ENCODE results near the gene CAMK1G. TPM values are rescaled to one million over a fixed set of nuclear protein-coding genes. Genes with fewer than 3 reads are reported as not detected.

Gene CAMK1G
- total and polyA plus RNA-seq, 2 of the 4 experiments (the other 2 are of a cell fraction): 0.72 to 1.8 TPM

DNA sequence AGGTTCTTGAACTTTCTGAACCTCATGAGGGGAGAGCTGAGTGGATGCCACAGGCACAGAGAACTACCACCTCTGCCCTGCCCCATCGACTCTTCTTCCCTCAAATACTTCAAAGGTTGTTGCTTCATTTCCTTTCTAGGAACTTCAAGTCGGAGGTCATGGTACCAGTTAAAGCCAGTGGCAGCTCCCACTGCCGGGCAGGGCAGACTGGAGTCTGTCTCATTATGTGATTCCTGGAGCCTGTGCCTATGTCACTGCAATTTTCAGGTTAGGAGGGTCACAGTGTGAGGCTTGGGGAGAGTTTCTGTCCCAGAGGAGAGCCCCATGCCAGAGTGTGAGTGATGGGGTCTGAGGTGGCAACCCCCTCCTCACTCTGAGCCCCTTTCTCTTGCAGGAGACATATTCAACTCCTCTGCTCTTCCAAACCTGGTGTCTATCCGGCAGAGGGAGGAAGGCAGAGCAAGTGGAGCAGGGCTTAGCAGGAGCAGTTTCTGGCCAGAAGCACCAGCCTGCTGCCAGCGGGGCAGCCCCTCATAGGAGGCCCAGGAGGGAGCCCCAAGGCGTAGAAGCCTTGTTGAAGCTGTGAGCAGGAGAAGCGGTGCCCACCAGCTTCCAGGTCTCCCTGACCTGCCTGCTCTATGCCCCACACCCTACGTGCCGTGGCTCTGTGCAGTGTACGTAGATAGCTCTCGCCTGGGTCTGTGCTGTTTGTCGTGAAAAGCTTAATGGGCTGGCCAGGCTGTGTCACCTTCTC is 29.3 kb downstream of the CAMK1G start:
- in situ Hi-C loops (cut with MboI; ENCODE audit: low sequenced_read_pairs): no loop called here
- no peak overlapping the region for H3K23ac ChIP-seq (ENCODE audit: low read depth, low read length)
- no peak overlapping the region for H3K14ac ChIP-seq (replicated peaks; ENCODE audit: low read depth, low read length)
- H3K27ac ChIP-seq (ENCODE audit: insufficient read depth, low read length): no peak overlapping the region
- no peaks in the 10 kb centered on the region for H3K9me3 ChIP-seq (ENCODE audit: control insufficient read depth, insufficient read depth, low read length)
- dilution Hi-C loops (cut with HindIII; ENCODE audit: low sequenced_read_pairs, unreplicated experiment): no loop called here
- no peak overlapping the region for H2BK120ac ChIP-seq (ENCODE audit: low read depth, low read length)
- no peaks in the 10 kb centered on the region for H3K4me1 ChIP-seq (ENCODE audit: control insufficient read depth, insufficient read depth, low read length)
- no peak overlapping the region for H3K18ac ChIP-seq (ENCODE audit: low read depth, low read length)
- no peak overlapping the region for H3K56ac ChIP-seq (ENCODE audit: extremely low read depth, insufficient read depth, low read length)
- no peak overlapping the region for H3K4me2 ChIP-seq (ENCODE audit: low read depth, low read length)
- H4K5ac ChIP-seq (ENCODE audit: low read depth, low read length): no peak overlapping the region
- H3K4me3 ChIP-seq (ENCODE audit: insufficient read depth, low read depth, low read length): no peak overlapping the region
- ChIA-PET POLR2A (ENCODE audit: unreplicated experiment) (no interaction called here), CTCF (no interaction called here)
- no peak overlapping the region for H2AK9ac ChIP-seq (replicated peaks; ENCODE audit: low read depth, low read length, poor library complexity)
- H3K9me1 ChIP-seq (ENCODE audit: insufficient read depth, low read length): no peaks in the 10 kb centered on the region
- no peak overlapping the region for H4K91ac ChIP-seq (ENCODE audit: insufficient read depth, low read depth, low read length)
- BruUV-seq (replicated peaks): no TSS peak
- H2BK15ac ChIP-seq (ENCODE audit: low read depth, low read length): no peak overlapping the region
- H3K36me3 ChIP-seq (ENCODE audit: control insufficient read depth, insufficient read depth, low read length): no peaks in the 10 kb centered on the region
- H4K20me1 ChIP-seq (ENCODE audit: insufficient read depth, low read length): no peaks in the 10 kb centered on the region
- no peak for DNase-seq
- no peak overlapping the region for H4K8ac ChIP-seq (ENCODE audit: low read depth in 2 of 2, low read length in 2 of 2)
- H3K27me3 ChIP-seq (ENCODE audit: control insufficient read depth, insufficient read depth, low read length): no peaks in the 10 kb centered on the region
- intact Hi-C loops (cut with micrococcal nuclease): no loop called here
- no peak overlapping the region for H3K9ac ChIP-seq (ENCODE audit: low read depth, low read length)
- 46% methylated on average over 2 of the region's 12 CpGs; no CpG with 5 or more reads in 1 of the 2 experiments for WGBS, 2 experiments (ENCODE audit: extremely low coverage in 2 of 2, insufficient read length in 1 of 2)
- H3K79me1 ChIP-seq (ENCODE audit: low read depth in 1 of 2, low read length in 2 of 2): no peaks in the 10 kb centered on the region
- H3K4ac ChIP-seq (ENCODE audit: low read depth, low read length): no peak overlapping the region
- no peak for ATAC-seq (ENCODE audit: low read depth)
- no peak overlapping the region for H2AK5ac ChIP-seq (ENCODE audit: low read depth, low read length)
- no peak overlapping the region for H2BK5ac ChIP-seq (ENCODE audit: low read depth, low read length, poor library complexity, severe bottlenecking)
- no peak overlapping the region for H2BK20ac ChIP-seq (ENCODE audit: low read depth, low read length)
- no peak overlapping the region for H2AFZ ChIP-seq (replicated peaks; ENCODE audit: low read length, poor library complexity)
- no peak for TF ChIP-seq RAD21 (IDR thresholded peaks at IDR 0.05; ENCODE audit: low read length)
- no peak for TF ChIP-seq FOS (IDR thresholded peaks at IDR 0.05; ENCODE audit: low read depth, low read length)
- no peak for TF ChIP-seq MAZ (IDR thresholded peaks at IDR 0.05; ENCODE audit: borderline replicate concordance, low read depth, low read length)
- TF ChIP-seq MAFK (IDR thresholded peaks at IDR 0.05; ENCODE audit: low read depth, low read length): no peak
- TF ChIP-seq, protein P1, sequence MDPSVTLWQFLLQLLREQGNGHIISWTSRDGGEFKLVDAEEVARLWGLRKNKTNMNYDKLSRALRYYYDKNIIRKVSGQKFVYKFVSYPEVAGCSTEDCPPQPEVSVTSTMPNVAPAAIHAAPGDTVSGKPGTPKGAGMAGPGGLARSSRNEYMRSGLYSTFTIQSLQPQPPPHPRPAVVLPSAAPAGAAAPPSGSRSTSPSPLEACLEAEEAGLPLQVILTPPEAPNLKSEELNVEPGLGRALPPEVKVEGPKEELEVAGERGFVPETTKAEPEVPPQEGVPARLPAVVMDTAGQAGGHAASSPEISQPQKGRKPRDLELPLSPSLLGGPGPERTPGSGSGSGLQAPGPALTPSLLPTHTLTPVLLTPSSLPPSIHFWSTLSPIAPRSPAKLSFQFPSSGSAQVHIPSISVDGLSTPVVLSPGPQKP (IDR thresholded peaks at IDR 0.05; ENCODE audit: borderline replicate concordance, low read depth, low read length): no peak
- TF ChIP-seq POLR2A (IDR thresholded peaks at IDR 0.05; ENCODE audit: low read depth, low read length): no peak
- TF ChIP-seq, protein P2, sequence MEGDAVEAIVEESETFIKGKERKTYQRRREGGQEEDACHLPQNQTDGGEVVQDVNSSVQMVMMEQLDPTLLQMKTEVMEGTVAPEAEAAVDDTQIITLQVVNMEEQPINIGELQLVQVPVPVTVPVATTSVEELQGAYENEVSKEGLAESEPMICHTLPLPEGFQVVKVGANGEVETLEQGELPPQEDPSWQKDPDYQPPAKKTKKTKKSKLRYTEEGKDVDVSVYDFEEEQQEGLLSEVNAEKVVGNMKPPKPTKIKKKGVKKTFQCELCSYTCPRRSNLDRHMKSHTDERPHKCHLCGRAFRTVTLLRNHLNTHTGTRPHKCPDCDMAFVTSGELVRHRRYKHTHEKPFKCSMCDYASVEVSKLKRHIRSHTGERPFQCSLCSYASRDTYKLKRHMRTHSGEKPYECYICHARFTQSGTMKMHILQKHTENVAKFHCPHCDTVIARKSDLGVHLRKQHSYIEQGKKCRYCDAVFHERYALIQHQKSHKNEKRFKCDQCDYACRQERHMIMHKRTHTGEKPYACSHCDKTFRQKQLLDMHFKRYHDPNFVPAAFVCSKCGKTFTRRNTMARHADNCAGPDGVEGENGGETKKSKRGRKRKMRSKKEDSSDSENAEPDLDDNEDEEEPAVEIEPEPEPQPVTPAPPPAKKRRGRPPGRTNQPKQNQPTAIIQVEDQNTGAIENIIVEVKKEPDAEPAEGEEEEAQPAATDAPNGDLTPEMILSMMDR (conservative IDR thresholded peaks at IDR 0.05; ENCODE audit: low read depth, low read length): no peak
- no peak for TF ChIP-seq SMC3 (IDR thresholded peaks at IDR 0.05; ENCODE audit: low read depth, low read length)
- no peak for TF ChIP-seq NFE2L2 (IDR thresholded peaks at IDR 0.05; ENCODE audit: low read depth, low read length)
- no peak for TF ChIP-seq MXI1 (IDR thresholded peaks at IDR 0.05; ENCODE audit: borderline replicate concordance, low read depth, low read length)
- no peak for TF ChIP-seq BHLHE40 (IDR thresholded peaks at IDR 0.05; ENCODE audit: low read depth, low read length)
- TF ChIP-seq, protein P3, sequence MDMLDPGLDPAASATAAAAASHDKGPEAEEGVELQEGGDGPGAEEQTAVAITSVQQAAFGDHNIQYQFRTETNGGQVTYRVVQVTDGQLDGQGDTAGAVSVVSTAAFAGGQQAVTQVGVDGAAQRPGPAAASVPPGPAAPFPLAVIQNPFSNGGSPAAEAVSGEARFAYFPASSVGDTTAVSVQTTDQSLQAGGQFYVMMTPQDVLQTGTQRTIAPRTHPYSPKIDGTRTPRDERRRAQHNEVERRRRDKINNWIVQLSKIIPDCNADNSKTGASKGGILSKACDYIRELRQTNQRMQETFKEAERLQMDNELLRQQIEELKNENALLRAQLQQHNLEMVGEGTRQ (IDR thresholded peaks at IDR 0.05; ENCODE audit: low read depth, low read length): no peak
- no peak for TF ChIP-seq CEBPB (IDR thresholded peaks at IDR 0.05; ENCODE audit: low read depth, low read length)

Measured in IMR-90 (cell line).